HG03064 (cell line): ENCODE data around the gene BATF.

Experiments
- ATAC-seq: cut with Tn5 transposase; IDR thresholded peaks from one replicate; pipeline ENCODE4 v1.9.1; 2021; ENCODE audit warnings: low read depth; ENCODE audit not compliant: unreplicated experiment

BATF gene

GRCh38 chr14:75559045-75559444 is 36.8 kb downstream of the BATF start:
- ATAC-seq: no peak

GRCh38 chr14:75559451-75560222 is 37.4 kb downstream of the BATF start:
- ATAC-seq: no peak

GRCh38 chr14:75561013-75561432 is 38.8 kb downstream of the BATF start:
- no peak for ATAC-seq

- ATAC-seq: no peak
Measured at GRCh38 chr14:75562089-75562488, 39.8 kb downstream of the BATF start.

GRCh38 chr14:75562489-75562888 is 40.2 kb downstream of the BATF start:
- no peak for ATAC-seq

GRCh38 chr14:75563931-75564330 is 41.7 kb downstream of the BATF start:
- no peak for ATAC-seq

GRCh38 chr14:75565056-75565455 is 42.8 kb downstream of the BATF start:
- ATAC-seq: no peak

- ATAC-seq: no peak
Measured at GRCh38 chr14:75566321-75566720, 44.1 kb downstream of the BATF start.

GRCh38 chr14:75566752-75567151 is 44.5 kb downstream of the BATF start:
- no peak for ATAC-seq

GRCh38 chr14:75568140-75568539 is 45.9 kb downstream of the BATF start:
- no peak for ATAC-seq

GRCh38 chr14:75568791-75569190 is 46.5 kb downstream of the BATF start:
- no peak for ATAC-seq

GRCh38 chr14:75570797-75571196 is 48.5 kb downstream of the BATF start:
- no peak for ATAC-seq

GRCh38 chr14:75572104-75572503 is 49.8 kb downstream of the BATF start:
- no peak for ATAC-seq

GRCh38 chr14:75577090-75577489 is 54.8 kb downstream of the BATF start:
- no peak for ATAC-seq

- ATAC-seq: peak; percentile 83
Measured at GRCh38 chr14:75577729-75578101, 55.4 kb downstream of the BATF start.

GRCh38 chr14:75578102-75578785 is 56.0 kb downstream of the BATF start, which contains the start of gene FLVCR2:
Gene FLVCR2, plus strand, starts transcription at chr14:75578620. Its CDS starts 353 bp downstream, at chr14:75578973.
- peak; percentile 40 for ATAC-seq

- ATAC-seq: no peak
Measured at GRCh38 chr14:75578786-75579337, 56.6 kb downstream of the BATF start.

GRCh38 chr14:75579338-75579864 is 57.1 kb downstream of the BATF start:
- ATAC-seq: no peak

- ATAC-seq: no peak
Measured at GRCh38 chr14:75579882-75580281, 57.6 kb downstream of the BATF start.

- ATAC-seq: no peak
Measured at GRCh38 chr14:75587388-75587787, 65.1 kb downstream of the BATF start.

- no peak for ATAC-seq
Measured at GRCh38 chr14:75589931-75590330, 67.7 kb downstream of the BATF start.
